Mucosa of rectum (tissue), 2 donors: ENCODE data around the gene CELF1.
"Not testable (repeated sequence)": the region's sequence is repeated elsewhere in the genome, so short reads cannot be mapped to it uniquely, and the experiment has no call there.

Source experiments
- H3K27ac ChIP-seq, 2 donors: one replicate each; pipeline ENCODE4 v1.7.0; 2013; ENCODE audit warnings: inconsistent platforms in 2 of 2, low read depth in 2 of 2, low read length in 2 of 2
- H3K27me3 ChIP-seq, 2 donors: one replicate each; pipeline ENCODE4 v1.7.0; 2013; ENCODE audit warnings: low read length in 2 of 2; ENCODE audit not compliant: control insufficient read depth in 2 of 2, insufficient read depth in 2 of 2
- H3K36me3 ChIP-seq, 2 donors: one replicate each; pipeline ENCODE4 v1.7.0; 2013; ENCODE audit warnings: low read length in 2 of 2; ENCODE audit not compliant: control insufficient read depth in 2 of 2, insufficient read depth in 2 of 2
- H3K4me1 ChIP-seq, 2 donors: one replicate each; pipeline ENCODE4 v1.7.0; 2013; ENCODE audit warnings: low read length in 2 of 2, mild to moderate bottlenecking in 1 of 2; ENCODE audit not compliant: control insufficient read depth in 2 of 2, insufficient read depth in 2 of 2
- H3K4me3 ChIP-seq, 2 donors: one replicate each; pipeline ENCODE4 v1.7.0; 2013; ENCODE audit warnings: low read length in 2 of 2
- H3K9ac ChIP-seq, 2 donors: one replicate each; pipeline ENCODE4 v1.7.0; 2013; ENCODE audit warnings: low read length in 2 of 2, low read depth in 1 of 2, mild to moderate bottlenecking in 1 of 2
- H3K9me3 ChIP-seq, 2 donors: one replicate each; pipeline ENCODE4 v1.7.0; 2013; ENCODE audit warnings: low read length in 2 of 2; ENCODE audit not compliant: control insufficient read depth in 2 of 2
- donor health status: healthy.
- donor health status: Normal muscosa, but diverticular disease.

The CELF1 gene

DNA sequence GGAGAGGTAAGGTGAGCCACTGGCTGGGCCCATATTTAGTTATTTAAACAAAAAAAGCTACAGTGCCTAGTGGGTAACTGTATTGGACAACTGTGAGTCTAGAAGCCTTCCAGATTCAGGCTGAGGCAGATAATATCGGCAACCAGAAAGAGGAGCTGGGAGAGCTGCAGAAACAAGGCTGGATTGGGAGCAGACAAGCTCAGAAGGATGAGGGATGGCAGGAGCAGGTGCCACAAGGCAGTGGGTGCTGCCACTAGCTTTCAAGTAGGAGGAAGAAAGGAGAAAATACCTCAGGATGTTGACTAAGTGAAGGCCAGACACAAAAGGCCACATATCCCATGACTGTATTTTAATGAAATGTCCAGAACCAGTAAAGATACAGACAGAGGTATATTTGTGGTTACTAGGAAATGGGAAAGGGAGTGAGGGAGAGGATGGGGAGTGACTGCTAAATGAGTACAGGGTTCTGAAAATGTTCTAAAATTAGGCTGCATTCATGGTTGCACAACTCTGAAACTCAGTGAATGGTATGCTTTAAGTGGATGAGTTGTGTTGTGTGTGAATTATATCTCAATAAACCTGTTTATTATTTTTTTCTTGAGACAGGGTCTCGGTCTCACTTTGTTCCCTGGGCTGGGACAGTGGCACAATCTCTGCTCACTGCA lies 92.2 kb downstream of the CELF1 start:
- Histone ChIP-seq H3K27ac (no peak overlapping the region), H3K4me1 (no peaks in the 10 kb centered on the region), H3K36me3 (peaks cover 4 to 26% of the 10 kb centered on the region in 2 donors), H3K9me3 (no peaks in the 10 kb centered on the region), H3K27me3 (no peaks in the 10 kb centered on the region), H3K4me3 (no peak overlapping the region), H3K9ac (no peak overlapping the region)

- H3K36me3 ChIP-seq, H3K4me1 ChIP-seq, H3K9ac ChIP-seq, H3K4me3 ChIP-seq, H3K9me3 ChIP-seq, H3K27me3 ChIP-seq, H3K27ac ChIP-seq: not testable (repeated sequence)
Measured at GRCh38 chr11:47454258-47454671, 98.7 kb downstream of the CELF1 start.

GRCh38 chr11:47453365-47453764 lies 99.6 kb downstream of the CELF1 start:
- H3K4me3 ChIP-seq, result no peak overlapping the region
- no peaks in the 10 kb centered on the region for H3K4me1 ChIP-seq
- H3K9me3 ChIP-seq, result no peaks in the 10 kb centered on the region
- no peak overlapping the region for H3K27ac ChIP-seq
- no peak overlapping the region for H3K9ac ChIP-seq
- no peaks in the 10 kb centered on the region for H3K36me3 ChIP-seq
- no peaks in the 10 kb centered on the region for H3K27me3 ChIP-seq

GRCh38 chr11:47451990-47452389 lies 100.9 kb downstream of the CELF1 start:
- Histone ChIP-seq H3K4me3 (no peak overlapping the region), H3K9ac (no peak overlapping the region), H3K36me3 (no peaks in the 10 kb centered on the region), H3K27ac (no peak overlapping the region), H3K4me1 (no peaks in the 10 kb centered on the region), H3K27me3 (no peaks in the 10 kb centered on the region), H3K9me3 (no peaks in the 10 kb centered on the region)

DNA sequence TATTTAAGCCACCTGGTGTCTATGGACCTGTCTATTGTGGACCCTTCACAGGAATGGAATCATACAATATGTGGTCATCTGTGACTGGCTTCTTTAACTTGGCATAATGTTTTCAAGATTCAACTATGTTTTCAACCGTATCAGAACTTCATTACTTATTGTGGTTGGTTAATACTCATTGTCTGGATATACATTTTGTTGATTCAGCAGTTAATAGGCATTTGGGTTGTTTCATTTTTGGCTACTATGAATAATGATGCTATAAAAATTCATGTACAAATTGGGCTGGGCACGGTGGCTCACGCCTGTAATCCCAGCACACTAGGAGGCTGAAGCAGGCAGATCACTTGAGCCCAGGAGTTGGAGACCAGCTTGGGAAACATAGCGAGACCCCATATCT lies 101.5 kb downstream of the CELF1 start:
- H3K9ac ChIP-seq, result no peak overlapping the region
- no peaks in the 10 kb centered on the region for H3K36me3 ChIP-seq
- H3K4me3 ChIP-seq, result no peak overlapping the region
- no peak overlapping the region for H3K27ac ChIP-seq
- H3K27me3 ChIP-seq, result no peaks in the 10 kb centered on the region
- H3K4me1 ChIP-seq, result no peaks in the 10 kb centered on the region
- H3K9me3 ChIP-seq, result no peaks in the 10 kb centered on the region

DNA sequence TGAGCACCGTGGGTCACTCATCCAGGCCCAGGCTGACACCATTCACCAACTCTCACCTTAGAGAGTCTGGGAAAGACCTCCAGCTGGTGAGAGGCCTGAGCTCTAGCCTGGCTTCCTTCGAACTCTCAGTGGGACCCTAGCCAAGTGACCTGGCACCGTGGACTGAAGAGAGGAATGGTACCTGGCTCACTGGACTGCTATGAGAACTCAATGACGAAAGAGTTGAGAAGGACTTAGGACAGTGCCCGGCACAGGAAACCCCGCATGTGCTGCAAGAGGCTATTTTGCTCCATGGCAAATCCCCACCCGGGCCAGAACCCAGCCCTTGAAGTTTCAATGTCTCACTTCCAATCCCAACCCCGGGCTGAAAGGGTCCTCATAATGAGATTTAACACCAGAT lies 103.4 kb downstream of the CELF1 start:
- Histone ChIP-seq H3K27me3 (no peaks in the 10 kb centered on the region), H3K4me1 (no peaks in the 10 kb centered on the region), H3K27ac (no peak overlapping the region), H3K9me3 (no peaks in the 10 kb centered on the region), H3K4me3 (no peak overlapping the region), H3K9ac (no peak overlapping the region), H3K36me3 (no peaks in the 10 kb centered on the region)

DNA sequence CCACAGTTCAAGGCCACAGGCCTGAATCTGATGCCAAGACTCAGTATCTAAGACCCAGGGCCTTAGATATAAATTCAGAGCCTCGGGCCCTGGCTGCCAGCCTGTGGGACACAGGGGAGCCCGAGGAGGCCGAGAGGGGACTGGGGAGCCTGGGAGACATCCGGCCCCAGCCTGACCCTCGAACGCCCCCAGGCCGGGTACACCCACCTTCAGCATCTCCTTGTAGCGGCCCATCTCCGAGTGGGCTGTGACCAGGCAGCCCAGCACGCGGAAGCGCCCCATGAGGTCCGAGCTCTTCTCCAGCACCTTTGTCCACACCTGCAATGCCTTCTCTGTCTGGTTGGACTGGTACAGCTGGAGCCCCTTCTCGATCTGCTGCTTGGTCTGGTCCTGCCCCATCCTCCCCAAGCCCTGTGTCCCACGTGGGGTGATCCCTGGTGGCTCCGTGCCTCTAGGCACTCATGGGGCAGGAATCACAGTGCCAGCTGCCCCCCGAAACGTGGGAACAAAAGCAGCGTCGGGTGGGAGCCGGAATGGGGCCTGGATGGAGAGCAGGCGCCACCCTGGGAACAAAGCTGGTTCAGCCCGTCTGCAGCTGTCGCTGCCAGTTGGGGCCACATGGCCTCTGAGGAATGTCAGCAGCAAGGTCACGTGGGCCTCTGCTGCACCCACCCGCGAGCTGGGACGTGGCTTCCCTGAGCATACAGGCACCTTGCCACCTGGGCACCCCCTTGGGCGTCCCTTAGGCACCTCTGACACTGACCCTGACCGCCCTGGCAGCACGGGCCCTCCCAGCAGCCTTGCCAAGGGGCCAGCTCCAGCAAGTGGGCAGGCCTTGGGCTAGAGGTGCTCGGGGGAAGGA lies 104.1 kb downstream of the CELF1 start, which contains the start of gene RAPSN:
Gene RAPSN, minus strand, starts transcription at position 571 of the 862 bp plus-strand sequence. Its CDS starts 172 bp downstream, at position 399.
- Histone ChIP-seq H3K9ac (no peak within 1 kb of the TSS), H3K9me3 (no peaks in the 10 kb centered on the region), H3K4me1 (no peaks in the 10 kb centered on the region), H3K4me3 (no peak within 1 kb of the TSS), H3K27ac (no peak within 1 kb of the TSS), H3K27me3 (no peaks in the 10 kb centered on the region), H3K36me3 (no peaks in the 10 kb centered on the region)

DNA sequence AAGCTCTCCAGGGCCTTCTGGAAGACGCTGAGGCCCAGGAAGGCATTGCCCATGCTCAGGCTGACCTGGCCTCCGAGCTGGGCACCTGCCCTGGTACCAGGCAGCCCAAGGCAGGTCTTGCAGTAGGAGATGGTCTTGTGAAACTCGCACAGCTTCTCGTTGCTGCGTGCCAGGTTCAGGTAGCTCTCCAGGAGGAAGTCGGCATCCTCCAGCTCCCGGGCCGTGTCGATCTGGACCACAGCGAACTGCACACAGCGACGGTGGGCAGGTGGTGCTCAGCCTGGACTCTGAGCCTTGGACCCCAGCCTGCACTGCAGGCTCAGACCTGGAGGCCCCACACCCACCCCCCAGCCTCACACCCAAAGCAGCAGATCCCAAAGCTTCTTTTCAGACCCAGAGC lies 105.0 kb downstream of the CELF1 start:
- no peak overlapping the region for H3K9ac ChIP-seq
- H3K36me3 ChIP-seq, result no peaks in the 10 kb centered on the region
- no peaks in the 10 kb centered on the region for H3K4me1 ChIP-seq
- H3K27ac ChIP-seq, result no peak overlapping the region
- no peak overlapping the region for H3K4me3 ChIP-seq
- H3K27me3 ChIP-seq, result no peaks in the 10 kb centered on the region
- H3K9me3 ChIP-seq, result no peaks in the 10 kb centered on the region

DNA sequence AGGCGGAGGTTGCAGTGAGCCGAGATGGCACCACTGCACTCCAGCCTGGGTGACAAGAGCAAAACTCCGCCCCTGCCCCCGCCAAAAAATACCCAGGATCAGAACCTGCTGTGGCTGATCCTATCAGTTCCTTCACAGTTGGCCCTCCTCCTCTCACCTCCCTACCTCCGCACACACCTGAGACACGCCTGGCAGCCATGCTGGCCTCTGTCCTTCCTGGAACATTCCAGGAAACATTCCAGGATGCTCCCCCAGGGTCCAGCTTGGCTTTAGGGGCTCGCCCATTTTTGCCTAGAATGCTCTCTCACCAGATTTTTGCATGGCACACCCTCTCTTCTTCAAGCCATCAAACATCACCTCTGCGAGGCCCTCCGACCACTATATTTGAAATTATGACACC lies 106.1 kb downstream of the CELF1 start:
- Histone ChIP-seq H3K9ac (no peak overlapping the region), H3K9me3 (no peaks in the 10 kb centered on the region), H3K4me1 (no peaks in the 10 kb centered on the region), H3K4me3 (no peak overlapping the region), H3K36me3 (no peaks in the 10 kb centered on the region), H3K27ac (no peak overlapping the region), H3K27me3 (no peaks in the 10 kb centered on the region)

DNA sequence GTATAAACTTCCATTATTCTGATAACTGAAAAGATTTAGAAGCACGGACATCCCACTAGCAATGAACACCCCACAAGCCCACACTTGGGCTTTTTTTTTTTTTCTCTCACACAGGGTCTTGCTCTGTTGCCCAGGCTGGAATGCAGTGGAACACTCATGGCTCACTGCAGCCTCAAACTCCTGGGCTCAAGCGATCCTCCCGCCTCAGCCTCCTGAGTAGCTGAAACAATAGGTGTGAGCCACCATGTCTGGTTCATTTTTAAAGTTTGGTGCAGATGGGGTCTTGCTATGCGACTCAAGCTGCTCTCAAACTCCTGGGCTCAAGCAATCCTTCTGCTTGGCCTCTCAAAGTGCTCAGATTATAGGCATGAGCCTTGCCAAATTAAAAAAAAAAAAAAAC lies 107.1 kb downstream of the CELF1 start:
- H3K9me3 ChIP-seq, result no peaks in the 10 kb centered on the region
- no peak overlapping the region for H3K9ac ChIP-seq
- H3K36me3 ChIP-seq, result no peaks in the 10 kb centered on the region
- H3K27ac ChIP-seq, result no peak overlapping the region
- no peak overlapping the region for H3K4me3 ChIP-seq
- H3K27me3 ChIP-seq, result no peaks in the 10 kb centered on the region
- H3K4me1 ChIP-seq, result no peaks in the 10 kb centered on the region
